ENCODE data around the gene TMEM134. TPM values are rescaled to one million over a fixed set of nuclear protein-coding genes. Genes with fewer than 3 reads are reported as not detected.

TMEM134 gene
- total and polyA plus RNA-seq, 11 donors: 67.0 to 146 (median 83.6) TPM

DNA sequence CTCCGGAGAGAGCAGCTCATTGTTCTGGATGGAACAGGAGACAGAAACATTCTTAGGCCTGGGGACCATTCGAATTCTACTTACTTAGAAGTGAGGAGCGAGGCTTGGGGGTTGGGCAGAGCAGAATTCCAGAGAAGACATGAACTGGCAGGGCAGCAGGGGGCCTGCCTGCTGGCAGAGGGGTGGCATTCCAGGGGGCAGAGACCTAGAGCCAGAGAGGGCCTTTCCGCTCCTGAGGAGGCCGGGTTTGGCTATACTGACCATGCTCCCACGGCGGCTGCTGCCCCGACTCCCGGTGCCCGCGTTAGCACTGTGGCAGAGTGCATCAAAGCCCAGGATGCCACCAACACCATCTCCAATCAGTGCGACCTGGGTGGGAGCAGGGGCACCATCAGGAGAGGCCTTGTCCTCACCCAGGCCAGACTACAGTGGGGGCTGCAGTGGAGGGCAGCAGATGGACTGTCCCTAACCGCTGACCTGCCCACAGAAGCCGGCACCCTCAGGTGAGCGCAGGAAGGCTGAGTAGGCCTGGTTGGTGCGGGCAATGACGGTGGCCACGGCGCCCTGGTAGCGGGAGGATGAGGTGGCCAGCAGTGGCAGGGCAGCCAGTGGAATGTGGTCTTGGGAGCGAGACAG is 28.7 kb upstream of the TMEM134 start:
- WGBS, 4 donors: 96% methylated on average over 15 to 21 of the region's 21 CpGs
- intact Hi-C loops (cut with DNase I): no loop called here
- Histone ChIP-seq H3K36me3 (peaks cover 0 to 90% (median 53%) of the 10 kb centered on the region in 9 donors), H3K4me1 (peaks cover 0 to 9% (median 2%) of the 10 kb centered on the region in 12 donors), H3K27me3 (no peaks in the 10 kb centered on the region), H3K4me3 (no peak overlapping the region), H3K27ac (peak overlapping the region in 6 of 12 donors; percentile 23 to 64 (median 54)), H3K9me3 (no peaks in the 10 kb centered on the region)
- TF ChIP-seq POLR2A (IDR thresholded peaks at IDR 0.05): no peak
- TF ChIP-seq, protein P1, sequence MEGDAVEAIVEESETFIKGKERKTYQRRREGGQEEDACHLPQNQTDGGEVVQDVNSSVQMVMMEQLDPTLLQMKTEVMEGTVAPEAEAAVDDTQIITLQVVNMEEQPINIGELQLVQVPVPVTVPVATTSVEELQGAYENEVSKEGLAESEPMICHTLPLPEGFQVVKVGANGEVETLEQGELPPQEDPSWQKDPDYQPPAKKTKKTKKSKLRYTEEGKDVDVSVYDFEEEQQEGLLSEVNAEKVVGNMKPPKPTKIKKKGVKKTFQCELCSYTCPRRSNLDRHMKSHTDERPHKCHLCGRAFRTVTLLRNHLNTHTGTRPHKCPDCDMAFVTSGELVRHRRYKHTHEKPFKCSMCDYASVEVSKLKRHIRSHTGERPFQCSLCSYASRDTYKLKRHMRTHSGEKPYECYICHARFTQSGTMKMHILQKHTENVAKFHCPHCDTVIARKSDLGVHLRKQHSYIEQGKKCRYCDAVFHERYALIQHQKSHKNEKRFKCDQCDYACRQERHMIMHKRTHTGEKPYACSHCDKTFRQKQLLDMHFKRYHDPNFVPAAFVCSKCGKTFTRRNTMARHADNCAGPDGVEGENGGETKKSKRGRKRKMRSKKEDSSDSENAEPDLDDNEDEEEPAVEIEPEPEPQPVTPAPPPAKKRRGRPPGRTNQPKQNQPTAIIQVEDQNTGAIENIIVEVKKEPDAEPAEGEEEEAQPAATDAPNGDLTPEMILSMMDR (IDR thresholded peaks at IDR 0.05): no peak
- DNase-seq: no peak
- ATAC-seq: no peak

DNA sequence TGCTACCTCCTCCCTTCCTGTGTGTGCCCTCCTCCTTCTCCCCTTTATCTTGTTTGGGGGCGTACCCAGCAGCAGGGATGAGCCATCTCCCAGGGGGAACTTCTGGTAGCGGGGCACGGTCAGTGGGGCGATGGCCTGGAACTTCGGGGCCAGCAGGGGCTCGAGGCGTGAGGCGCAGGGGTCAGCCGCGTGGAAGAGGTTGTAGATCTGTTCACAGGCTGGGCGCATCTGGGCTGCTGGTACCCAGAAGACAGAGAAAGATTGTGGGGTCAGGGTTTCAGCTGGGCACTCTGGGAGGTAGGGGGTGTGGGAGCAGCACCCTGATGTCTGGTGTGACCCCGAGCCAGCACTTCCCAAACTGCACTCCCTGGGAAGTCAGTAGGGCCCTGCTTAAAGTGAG is 27.1 kb upstream of the TMEM134 start:
- WGBS, 4 donors: 88 to 94% (median 94%) methylated on average over 11 to 12 of the region's 12 CpGs
- peaks cover 0 to 7% (median 2%) of the 10 kb centered on the region in 12 donors for H3K4me1 ChIP-seq
- H3K36me3 ChIP-seq: peaks cover 0 to 92% (median 59%) of the 10 kb centered on the region in 9 donors
- ATAC-seq (no peak), DNase-seq (no peak)
- no peaks in the 10 kb centered on the region for H3K27me3 ChIP-seq
- no peak overlapping the region for H3K4me3 ChIP-seq
- H3K9me3 ChIP-seq: no peaks in the 10 kb centered on the region
- intact Hi-C loops (cut with DNase I): no loop called here
- TF ChIP-seq, protein P1 (IDR thresholded peaks at IDR 0.05): no peak
- TF ChIP-seq POLR2A (IDR thresholded peaks at IDR 0.05): no peak
- no peak overlapping the region for H3K27ac ChIP-seq

DNA sequence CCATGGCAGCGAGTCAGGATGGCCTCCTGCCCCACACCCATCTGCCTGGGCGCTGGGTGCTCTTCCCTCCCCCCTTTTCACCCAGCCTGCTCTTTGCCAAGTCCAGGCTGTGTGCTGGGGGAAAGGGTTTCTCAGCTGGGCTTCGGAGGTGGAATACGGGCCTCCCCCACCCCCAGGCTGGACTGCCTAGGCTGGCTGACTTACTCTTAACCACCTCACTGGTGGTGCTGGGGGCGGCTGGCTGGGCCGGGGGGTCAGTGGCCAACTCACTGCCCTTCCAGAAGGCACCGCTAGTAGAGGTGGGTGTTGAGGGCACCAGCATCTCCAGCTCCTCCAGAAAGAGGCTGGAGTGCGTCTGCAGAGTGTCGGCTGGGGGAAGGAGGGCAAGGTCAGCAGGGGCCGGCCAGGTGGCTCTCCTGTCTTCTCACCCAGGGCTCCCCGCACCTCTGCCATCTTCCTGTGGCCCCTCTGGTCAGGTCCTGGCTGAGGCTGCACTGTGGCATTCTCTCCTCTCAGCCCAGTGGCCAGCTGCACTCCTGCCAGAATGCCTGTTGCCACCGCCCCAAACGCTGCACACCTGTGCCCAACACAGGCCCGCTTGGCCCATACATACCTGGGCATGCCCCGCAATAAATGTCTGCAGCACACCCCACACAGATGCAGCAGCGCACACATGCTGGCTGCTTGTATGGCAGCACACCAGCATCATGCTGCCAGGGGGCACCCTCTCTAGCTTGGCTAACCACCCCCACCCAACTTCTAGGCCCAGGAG is 26.4 kb upstream of the TMEM134 start:
- DNase-seq (no peak), ATAC-seq (no peak)
- Histone ChIP-seq H3K4me3 (no peak overlapping the region), H3K4me1 (peaks cover 0 to 6% (median 0%) of the 10 kb centered on the region in 12 donors), H3K27me3 (no peaks in the 10 kb centered on the region), H3K9me3 (no peaks in the 10 kb centered on the region), H3K27ac (no peak overlapping the region), H3K36me3 (peaks cover 0 to 93% (median 66%) of the 10 kb centered on the region in 9 donors)
- intact Hi-C loops (cut with DNase I): no loop called here
- TF ChIP-seq, protein P1 (IDR thresholded peaks at IDR 0.05): no peak
- no peak for TF ChIP-seq POLR2A (IDR thresholded peaks at IDR 0.05)
- 94 to 95% (median 95%) methylated on average over 14 to 16 of the region's 16 CpGs for WGBS, 4 donors

Data from heart left ventricle (tissue), 16 donors.